NCI-H82 treated with DMSO at 0.1 percent for 48 hours (cell line): Measurements from ENCODE around the gene TRABD2B.

Source experiments
- DNase-seq: peaks from one replicate; lab custom pipeline; 2025; ENCODE audit not compliant: unreplicated experiment; lab: John Stamatoyannopoulos, UW

Gene TRABD2B

GRCh38 chr1:47993881-47994625, 3.1 kb downstream of the TRABD2B start:
- DNase-seq, result no peak

- no peak for DNase-seq
These were observed 3.8 kb downstream of the TRABD2B start for GRCh38 chr1:47993416-47993740.

- no peak for DNase-seq
These were observed 4.3 kb downstream of the TRABD2B start for GRCh38 chr1:47992720-47993415.

GRCh38 chr1:47991673-47992072, 5.5 kb downstream of the TRABD2B start:
- no peak for DNase-seq

GRCh38 chr1:47991187-47991586, 6.0 kb downstream of the TRABD2B start:
- no peak for DNase-seq

- no peak for DNase-seq
These were observed 6.9 kb downstream of the TRABD2B start for GRCh38 chr1:47990286-47990685.

- DNase-seq, result no peak
These were observed 9.6 kb downstream of the TRABD2B start for GRCh38 chr1:47987601-47988000.

GRCh38 chr1:47986761-47987200, 10.4 kb downstream of the TRABD2B start:
- DNase-seq, result no peak

- no peak for DNase-seq
These were observed 12.2 kb downstream of the TRABD2B start for GRCh38 chr1:47985018-47985417.

GRCh38 chr1:47984175-47984789, 12.9 kb downstream of the TRABD2B start:
- DNase-seq, result no peak

- no peak for DNase-seq
These were observed 13.5 kb downstream of the TRABD2B start for GRCh38 chr1:47983691-47984090.

GRCh38 chr1:47981667-47982350, 15.4 kb downstream of the TRABD2B start:
- DNase-seq, result no peak

GRCh38 chr1:47980501-47980900, 16.7 kb downstream of the TRABD2B start:
- DNase-seq, result no peak

- no peak for DNase-seq
These were observed 17.5 kb downstream of the TRABD2B start for GRCh38 chr1:47979724-47980123.

- DNase-seq, result no peak
These were observed 18.7 kb downstream of the TRABD2B start for GRCh38 chr1:47978486-47978885.

GRCh38 chr1:47976728-47977127, 20.5 kb downstream of the TRABD2B start:
- no peak for DNase-seq

GRCh38 chr1:47976267-47976666, 20.9 kb downstream of the TRABD2B start:
- no peak for DNase-seq

- DNase-seq, result no peak
These were observed 21.8 kb downstream of the TRABD2B start for GRCh38 chr1:47975302-47975921.

GRCh38 chr1:47972864-47973432, 24.2 kb downstream of the TRABD2B start:
- no peak for DNase-seq

GRCh38 chr1:47971385-47972160, 25.6 kb downstream of the TRABD2B start:
- no peak for DNase-seq
